Endothelial cell of hepatic sinusoid (primary cell): Measurements from ENCODE around the gene FOXO3.
"Not testable (repeated sequence)": the region's sequence is repeated elsewhere in the genome, so short reads cannot be mapped to it uniquely, and the experiment has no call there.

ENCODE experiments used
- in situ Hi-C: cut with HindIII; loops from 2 replicates; pipeline ENCODE4 v1.10.0; 2017; ENCODE audit warnings: low sequenced_read_pairs

FOXO3 gene

GRCh38 chr6:108653949-108654348 is 93.2 kb downstream of the FOXO3 start:
- in situ Hi-C loops = no loop called here

GRCh38 chr6:108654465-108655106 is 93.9 kb downstream of the FOXO3 start:
- in situ Hi-C loops = no loop called here

DNA sequence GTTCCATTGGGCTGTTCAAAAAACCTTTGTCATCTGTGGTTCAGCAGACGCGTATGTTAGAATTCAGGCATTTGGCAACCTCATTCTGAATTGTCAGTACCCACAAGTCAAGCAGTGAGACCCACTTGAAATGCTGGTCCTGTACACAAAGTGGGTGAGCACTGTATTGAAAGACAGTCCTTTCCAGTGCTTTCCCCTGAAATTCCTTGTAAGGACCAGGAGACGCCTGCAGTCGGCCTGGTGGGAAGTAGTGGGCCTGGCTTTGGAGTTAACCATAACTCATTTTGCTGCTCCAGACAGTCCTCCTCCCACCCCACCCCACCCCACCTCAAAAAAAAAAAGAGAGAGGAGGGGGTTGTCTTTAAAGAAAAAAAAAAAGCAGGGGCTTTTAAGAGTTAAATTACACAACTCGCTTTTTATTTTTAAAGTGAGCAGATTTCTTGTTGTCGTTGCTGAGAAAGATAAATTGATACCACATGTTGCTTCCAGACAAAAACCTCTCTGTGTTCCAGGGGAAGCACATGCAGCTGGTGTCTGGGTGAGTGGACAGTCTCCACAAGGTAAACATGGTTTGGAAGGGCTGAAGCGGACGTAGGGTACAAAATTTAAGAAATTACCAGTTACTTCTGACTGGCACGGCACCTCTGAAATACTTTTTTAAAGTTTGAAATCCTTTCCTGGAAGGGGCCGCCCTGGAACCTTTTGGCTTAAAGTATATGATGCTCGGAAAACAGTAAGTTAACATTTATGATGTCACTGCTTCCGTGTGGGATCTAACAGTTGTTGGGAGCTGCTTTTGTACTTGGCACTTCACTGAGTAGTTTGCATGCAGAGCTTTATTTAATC is 95.3 kb downstream of the FOXO3 start:
- in situ Hi-C loops = no loop called here

DNA sequence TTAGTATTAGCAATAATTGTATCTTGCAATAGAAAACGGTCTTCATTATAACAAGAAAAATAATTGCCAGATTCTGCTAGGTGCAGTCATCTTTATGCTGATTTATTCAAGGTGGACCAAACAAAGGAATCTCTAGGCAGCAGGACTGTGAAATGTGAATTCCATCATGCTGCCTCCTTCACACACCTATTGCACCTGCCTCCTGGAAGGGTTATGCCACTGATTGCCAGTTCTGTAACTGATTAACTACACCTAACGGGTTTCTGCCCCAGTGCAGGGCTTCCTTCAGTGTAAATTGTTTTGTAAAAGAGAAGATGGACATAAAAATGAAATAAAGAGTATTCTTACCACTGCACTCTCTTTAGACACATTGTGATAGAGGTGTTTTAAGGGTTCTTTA is 96.1 kb downstream of the FOXO3 start:
- in situ Hi-C loops = no loop called here

GRCh38 chr6:108658174-108658573 is 97.5 kb downstream of the FOXO3 start:
- in situ Hi-C loops = no loop called here

GRCh38 chr6:108658785-108659184 is 98.1 kb downstream of the FOXO3 start:
- in situ Hi-C loops = not testable (repeated sequence)

GRCh38 chr6:108660251-108660650 is 99.5 kb downstream of the FOXO3 start:
- in situ Hi-C loops = no loop called here

GRCh38 chr6:108661430-108661829 is 100.7 kb downstream of the FOXO3 start:
- in situ Hi-C loops = no loop called here

- in situ Hi-C loops = no loop called here
Observed at GRCh38 chr6:108661982-108662381, 101.3 kb downstream of the FOXO3 start.

DNA sequence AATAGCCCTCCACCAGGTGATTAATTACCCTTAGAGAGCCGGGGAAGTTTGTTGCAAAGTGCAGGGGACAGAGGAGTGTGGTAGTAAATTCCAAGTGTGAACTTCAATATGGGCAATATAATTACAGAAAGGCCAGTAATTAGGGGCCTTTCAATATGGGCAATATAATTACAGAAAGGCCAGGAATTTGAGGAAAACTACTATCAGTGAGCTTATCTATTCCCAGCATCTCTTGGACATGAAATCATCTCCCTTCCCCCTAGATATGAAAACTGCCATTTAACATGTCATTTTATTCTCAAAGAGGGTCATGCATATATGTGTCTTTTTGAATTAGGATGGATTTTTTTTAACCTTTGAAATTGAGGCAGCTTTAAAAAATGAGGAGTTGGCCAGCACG is 102.0 kb downstream of the FOXO3 start:
- in situ Hi-C loops = no loop called here

GRCh38 chr6:108663494-108664064 is 102.9 kb downstream of the FOXO3 start:
- in situ Hi-C loops = not testable (repeated sequence)

- in situ Hi-C loops = no loop called here
Observed at GRCh38 chr6:108665495-108666196, 104.9 kb downstream of the FOXO3 start.

GRCh38 chr6:108666656-108667260 is 106.0 kb downstream of the FOXO3 start:
- in situ Hi-C loops = no loop called here

DNA sequence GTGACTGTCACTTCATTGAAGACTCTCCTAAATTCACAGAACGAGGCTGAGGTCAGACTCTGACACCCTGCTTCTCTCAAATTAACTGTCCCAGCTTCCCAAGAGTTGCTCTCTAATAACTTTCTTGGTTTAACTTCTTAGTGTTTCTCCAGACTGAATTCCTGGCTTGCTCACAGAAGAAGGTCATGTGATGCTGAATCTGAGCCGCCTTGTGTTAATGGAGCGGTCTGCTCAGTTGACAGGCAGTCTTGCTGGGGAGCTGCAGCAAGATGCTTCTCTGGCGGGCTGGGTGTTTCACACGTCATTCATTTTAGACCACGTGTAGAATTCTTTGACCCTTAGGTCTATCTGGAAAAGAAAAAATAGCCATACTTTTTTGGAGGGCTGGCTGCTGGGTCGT is 107.3 kb downstream of the FOXO3 start:
- in situ Hi-C loops = no loop called here

GRCh38 chr6:108669673-108670072 is 109.0 kb downstream of the FOXO3 start:
- in situ Hi-C loops = no loop called here

DNA sequence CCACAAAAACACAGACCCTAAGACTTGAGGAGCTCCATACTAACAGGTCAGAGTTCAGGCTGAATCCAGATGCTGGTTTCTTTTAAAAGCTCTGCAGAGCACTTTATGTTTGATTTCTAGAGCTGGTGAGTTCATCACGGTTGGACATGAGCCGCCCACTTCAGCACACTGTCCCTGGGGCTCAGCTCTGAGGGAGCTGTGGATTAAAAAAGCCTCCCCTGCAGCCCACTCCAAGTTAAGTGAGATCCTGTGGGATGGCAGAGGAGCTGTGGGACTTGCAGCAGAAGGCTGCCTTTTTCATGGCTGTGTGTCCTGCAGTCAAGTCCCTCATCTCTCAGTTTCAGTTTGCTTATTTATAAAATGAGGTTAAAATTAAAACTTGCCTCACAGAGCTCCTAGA is 110.5 kb downstream of the FOXO3 start:
- in situ Hi-C loops = no loop called here

GRCh38 chr6:108671790-108672189 is 111.1 kb downstream of the FOXO3 start:
- in situ Hi-C loops = no loop called here

GRCh38 chr6:108672641-108673040 is 111.9 kb downstream of the FOXO3 start:
- in situ Hi-C loops = no loop called here

DNA sequence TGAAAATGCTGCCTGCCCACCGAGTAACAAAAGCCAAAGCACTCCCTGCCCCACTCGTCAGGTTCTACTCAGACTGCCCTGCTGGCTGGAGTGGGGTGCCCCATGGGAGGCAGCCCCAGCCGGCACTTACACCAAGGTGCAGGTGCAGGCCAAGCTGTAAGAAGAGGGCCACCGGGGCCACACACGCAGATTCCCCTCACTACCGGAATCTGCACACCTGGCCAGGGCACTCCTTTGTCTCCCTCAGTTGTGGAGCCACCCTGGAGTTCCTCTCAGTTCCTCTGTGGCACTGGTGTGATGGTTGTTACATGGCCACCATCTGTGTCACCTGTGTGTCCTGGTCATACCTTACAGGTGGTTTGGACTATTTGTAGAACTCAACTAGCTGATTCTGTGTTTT is 112.4 kb downstream of the FOXO3 start:
- in situ Hi-C loops = no loop called here

DNA sequence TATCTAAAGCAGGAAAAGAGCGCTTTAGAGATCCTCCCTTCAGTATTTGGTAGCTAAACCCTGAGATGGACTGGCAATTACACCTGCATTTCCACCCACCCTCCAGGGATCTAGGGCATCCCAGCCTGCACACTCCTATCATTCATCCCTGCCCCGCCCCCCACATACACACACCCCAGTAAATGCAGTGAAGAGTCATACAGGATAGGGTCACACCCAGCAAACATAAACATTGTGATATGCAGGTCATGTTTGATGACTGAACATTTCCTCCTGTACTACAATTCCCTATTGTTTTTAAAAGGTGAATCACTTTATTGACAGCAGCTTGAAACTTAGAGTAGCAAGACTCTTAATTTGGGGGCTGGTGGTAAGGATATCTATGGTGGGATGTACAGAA is 112.9 kb downstream of the FOXO3 start:
- in situ Hi-C loops = no loop called here
